GM21619 (cell line): ENCODE data around the gene SNURF.
A peak's percentile ranks its signal among the peaks of the same experiment; 100 is the strongest.
"Not testable (repeated sequence)": the region's sequence is repeated elsewhere in the genome, so short reads cannot be mapped to it uniquely, and the experiment has no call there.

Experiments
- ATAC-seq: cut with Tn5 transposase; IDR thresholded peaks from one replicate; pipeline ENCODE4 v1.9.1; 2021; ENCODE audit not compliant: unreplicated experiment

The SNURF gene, protein sequence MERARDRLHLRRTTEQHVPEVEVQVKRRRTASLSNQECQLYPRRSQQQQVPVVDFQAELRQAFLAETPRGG

DNA sequence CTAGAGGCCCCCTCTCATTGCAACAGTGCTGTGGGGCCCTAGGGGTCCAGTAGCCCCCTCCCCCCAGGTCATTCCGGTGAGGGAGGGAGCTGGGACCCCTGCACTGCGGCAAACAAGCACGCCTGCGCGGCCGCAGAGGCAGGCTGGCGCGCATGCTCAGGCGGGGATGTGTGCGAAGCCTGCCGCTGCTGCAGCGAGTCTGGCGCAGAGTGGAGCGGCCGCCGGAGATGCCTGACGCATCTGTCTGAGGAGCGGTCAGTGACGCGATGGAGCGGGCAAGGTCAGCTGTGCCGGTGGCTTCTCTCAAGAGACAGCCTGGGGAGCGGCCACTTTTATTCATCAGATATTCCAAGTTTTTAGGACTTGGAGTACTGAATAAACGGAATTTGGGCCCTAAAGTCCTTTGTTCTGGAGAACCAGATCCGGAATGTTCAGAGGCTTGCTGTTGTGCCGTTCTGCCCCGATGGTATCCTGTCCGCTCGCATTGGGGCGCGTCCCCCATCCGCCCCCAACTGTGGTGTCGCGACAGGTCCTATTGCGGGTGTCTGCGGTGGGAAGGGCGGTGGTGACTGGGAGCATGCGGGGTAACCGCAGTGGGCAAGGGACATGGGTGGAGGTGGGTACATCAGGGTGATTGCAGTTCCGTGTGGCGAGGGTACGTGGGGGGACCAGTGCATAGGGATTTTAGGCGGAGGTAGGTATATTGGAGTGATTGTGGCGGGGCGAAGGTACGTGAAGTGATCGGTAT is at the start of gene SNURF, which contains the start of gene SNRPN:
TSS of gene SNURF (plus strand) at position 205 of the 748 bp plus-strand sequence. CDS start at position 267, 62 bp downstream.
TSS of gene SNRPN (plus strand) at position 205 of the 748 bp plus-strand sequence. CDS start 19,467 bp downstream, outside the sequence.
- peak; percentile 64 for ATAC-seq

DNA sequence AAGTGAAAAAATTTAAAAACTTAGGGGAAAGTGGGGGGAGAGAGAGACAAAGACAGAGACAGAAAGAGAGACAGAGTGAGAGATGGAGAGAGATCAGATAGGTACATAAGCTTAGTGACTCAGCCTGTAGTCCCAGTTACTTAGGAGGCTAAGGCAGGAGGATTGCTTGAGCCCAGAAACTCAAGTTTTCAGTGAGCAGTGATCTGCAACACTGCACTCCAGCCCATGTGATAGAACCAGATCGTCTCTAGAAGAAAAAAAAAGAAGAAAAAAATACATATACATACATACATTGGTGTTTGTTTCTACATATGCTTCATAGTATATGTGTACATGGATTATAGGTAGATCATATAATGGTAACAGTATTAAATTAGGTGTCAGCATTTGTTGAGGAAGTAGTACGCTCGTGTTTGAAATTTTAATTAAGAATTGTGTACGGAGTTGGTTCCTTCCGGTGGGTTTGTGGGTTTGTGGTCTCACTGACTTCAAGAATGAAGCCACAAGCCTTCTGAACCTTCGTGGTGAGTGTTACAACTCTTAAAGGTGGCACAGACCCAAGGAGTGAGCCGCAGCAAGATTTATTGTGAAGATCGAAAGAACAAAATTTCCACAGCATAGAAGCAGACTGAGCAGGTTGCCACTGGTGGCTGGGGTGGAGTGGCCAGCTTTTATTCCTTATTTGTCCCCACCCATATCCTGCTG is 38.3 kb upstream of the SNURF start:
- ATAC-seq, result no peak

DNA sequence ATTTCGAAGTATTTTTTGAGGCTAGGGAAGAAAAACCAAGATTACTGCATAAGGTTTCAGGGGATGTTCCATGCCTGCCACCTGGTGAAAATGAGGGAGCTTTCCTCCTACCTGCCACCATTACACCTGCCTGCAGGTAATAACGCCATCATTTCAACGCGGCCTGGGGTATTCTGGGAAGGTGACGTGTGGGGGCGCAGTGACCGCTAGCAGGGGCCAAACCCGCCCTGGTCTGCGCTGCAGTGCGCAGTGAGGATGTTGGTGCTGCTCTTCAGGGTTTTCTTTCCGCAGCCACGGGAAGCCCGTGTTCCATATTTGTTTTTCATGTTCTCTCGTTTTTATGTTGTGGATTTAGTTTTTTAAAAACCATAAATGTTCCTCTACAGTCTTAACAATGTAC is 37.4 kb upstream of the SNURF start:
- ATAC-seq, result no peak

DNA sequence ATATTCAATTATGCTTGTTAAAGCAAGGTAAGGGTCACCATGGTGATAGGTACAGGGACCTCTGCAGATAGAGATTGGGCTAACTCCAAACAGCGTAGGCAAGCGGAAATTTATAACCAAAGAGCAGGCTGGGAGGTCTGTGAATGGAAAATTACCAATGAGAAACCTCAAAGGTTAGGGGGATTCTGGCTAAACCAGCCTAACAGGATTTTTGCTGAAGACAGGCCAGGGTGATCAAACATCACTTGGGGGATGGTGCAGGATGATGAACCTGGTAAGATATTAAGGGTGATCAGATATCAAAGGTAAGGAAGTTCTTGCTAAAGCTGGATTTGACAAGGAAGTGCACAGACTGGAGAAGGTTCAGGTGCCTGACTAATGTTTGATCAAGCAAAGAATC is 35.3 kb upstream of the SNURF start:
- no peak for ATAC-seq

DNA sequence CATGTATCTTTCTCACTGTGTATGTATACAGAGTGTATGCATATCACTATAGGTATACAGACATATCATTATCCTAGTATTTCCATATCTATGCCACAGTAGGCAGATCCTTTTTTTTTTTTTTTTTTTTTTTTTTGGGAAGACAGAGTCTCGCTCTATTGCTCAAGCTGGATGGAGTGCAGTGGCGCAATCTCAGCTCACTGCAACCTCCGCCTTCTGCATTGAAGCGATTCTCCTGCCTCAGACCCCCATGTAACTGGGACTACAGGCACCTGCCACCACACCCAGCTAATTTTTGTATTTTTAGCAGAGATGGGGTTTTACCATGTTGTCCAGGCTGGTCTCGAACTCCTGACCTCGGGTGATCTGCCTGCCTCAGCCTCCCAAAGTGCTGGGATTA is 32.0 kb upstream of the SNURF start:
- not testable (repeated sequence) for ATAC-seq

DNA sequence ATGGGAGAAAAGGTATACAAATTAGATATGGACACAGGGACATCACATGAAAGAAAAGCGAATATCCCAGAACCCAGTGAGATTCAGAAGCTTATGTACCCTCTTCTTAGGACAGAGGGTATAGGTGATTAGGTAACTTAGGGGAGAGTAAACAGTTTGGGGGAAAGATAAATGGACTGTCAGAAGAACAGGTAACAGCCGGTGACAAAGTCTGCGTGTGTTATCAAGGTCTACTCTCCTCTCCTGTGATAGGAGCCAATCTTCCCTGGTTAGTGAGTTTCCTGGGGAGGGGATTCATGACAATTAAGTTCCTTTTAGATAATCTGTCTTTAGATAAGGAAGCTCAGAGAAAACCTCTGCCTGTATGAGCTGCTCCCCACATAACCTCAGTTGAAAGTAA is 30.6 kb upstream of the SNURF start:
- no peak for ATAC-seq

DNA sequence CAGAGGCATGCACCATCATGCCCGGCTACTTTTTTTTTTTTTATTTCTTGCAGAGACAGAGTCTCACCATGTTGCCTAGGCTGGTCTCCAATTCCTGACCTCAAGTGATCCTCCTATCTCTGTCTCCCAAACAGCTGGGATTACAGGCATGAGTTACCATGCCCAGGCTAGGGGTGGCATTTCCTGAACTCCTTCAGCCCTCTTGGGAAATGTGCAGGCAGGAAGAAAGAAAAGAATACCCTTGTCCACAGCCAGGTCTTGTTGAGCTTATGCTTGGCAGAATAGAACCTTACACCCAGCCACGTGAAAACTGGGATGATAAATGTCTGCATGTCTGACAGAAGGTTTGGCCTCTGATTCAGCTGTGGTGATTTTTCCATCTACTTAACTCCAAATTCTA is 30.2 kb upstream of the SNURF start:
- no peak for ATAC-seq

DNA sequence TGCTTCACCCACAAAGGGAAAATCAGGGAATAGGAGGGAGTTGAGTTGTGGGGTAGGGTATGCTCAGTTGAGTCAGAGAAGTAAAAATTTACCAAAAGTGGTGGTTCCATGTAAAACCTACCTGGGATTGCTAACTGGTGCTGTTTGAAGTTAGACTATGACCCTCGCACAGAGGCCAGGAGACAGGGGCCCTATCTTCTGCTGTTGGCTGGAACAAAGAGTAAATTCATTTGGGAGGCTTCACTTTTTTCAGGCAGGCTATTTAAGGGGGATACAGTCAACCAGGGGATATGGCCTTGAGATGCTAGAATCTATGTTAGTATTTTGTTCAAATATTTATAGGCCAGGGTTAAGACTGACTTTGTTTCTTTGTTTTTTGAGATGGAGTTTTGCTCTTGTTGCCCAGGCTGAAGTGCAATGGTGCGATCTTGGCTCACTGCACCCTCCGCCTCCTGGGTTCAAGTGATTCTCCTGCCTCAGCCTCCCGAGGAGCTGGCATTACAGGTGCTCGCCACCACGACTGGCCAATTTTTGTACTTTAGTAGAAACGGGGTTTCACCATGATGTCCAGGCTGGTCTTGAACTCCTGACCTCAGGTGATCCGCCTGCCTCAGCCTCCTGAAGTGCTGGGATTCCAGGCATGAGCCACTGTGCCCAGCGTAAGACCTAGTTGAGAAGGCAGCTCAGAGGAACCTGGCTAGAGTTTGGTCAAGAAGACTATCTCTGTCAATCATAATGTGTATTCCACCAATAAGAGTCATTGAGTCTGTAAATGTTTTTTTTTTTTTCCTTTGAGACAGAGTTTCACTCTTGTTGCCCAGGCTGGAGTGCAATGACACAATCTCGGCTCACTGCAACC is 22.7 kb upstream of the SNURF start:
- not testable (repeated sequence) for ATAC-seq

DNA sequence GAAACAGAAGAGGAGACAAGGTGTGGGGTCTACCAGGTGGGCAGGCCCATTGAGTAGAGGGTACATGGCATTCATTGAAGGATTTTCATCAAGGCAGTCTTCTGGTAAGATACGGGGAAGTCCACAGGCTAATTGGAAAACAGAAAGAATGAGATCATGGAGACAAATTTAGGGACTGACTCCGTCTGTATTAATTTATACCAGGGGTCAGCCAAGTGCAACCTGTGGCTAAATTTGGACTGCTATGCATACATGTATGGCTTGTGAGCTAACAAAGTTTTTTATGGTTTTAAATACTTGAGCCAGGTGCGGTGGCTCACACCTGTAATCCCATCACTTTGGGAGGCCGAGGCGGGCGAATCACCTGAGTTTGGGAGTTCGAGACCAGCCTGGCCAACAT is 21.1 kb upstream of the SNURF start:
- ATAC-seq, result no peak

DNA sequence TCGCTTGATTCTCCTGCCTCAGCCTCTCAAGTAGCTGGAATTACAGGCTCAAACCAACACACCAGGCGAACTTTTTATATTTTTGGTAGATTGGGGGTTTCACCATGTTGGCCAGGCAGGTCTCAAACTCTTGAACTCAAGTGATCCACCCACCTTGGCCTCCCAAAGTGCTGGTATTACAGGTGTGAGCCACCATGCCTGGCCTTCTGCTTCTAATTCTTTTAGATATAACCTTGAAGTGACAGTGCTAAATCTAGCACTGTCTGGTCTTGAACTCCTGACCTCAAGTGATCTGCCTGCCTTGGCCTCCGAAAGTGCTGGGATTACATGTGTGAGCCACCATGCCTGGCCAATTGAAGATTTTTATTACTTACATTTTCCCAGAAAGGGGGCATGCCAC is 16.6 kb upstream of the SNURF start:
- ATAC-seq, result not testable (repeated sequence)

DNA sequence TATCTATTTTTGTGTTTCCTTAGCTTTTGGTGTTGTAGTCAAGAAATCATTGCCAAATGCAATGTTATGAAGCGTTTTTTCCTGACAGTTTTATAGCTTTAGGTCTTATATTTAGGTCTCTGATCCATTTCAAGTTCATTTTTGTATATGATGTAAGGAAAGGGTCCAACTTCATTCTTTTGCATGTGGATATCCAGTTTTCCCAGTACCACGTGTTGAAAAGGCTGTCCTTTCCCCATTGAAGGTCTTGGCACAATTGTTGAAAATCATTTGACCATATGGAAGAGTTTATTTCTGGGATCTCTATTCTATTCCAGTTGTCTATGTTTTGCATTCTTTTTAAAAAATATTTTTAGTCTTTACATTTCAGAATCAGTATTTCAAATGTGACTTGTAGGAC is 14.6 kb upstream of the SNURF start:
- no peak for ATAC-seq

DNA sequence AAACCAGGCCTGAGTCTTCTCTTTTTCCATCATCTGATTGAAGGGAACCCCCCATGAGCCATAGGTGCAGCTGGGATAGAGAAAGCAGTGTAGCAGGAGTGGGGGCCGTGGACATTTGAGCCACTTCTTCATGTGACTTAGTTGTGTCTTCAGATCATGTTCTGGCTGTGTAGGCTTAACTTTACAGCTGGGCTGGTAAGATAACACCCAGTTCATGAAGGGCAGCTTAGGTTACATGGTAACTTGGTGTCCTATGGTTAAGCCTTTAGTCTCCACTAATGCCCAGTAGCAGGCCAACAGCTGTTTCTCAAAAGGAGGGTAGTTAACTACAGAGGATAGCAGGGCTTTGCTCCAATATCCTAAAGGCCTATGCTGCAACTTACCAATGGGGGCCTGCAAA is 11.4 kb upstream of the SNURF start:
- ATAC-seq, result no peak

DNA sequence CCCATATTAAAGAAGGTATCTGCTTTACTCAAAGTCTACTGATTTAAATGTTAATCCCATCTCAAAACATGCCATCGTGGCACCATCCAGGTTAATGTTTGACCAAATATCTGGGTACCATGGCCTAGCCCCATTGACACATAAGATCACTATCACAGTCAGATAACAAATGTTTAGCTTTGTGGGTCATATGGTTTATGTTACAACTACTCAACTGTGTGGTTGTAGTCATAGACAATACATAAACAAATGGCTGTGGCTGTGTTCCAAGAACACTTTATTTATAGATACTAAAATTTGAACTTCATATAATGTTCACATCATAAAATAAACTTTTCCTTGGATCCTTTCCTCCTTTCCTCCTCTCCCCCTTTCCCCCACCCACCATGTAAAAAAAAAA is 9.8 kb upstream of the SNURF start:
- no peak for ATAC-seq

DNA sequence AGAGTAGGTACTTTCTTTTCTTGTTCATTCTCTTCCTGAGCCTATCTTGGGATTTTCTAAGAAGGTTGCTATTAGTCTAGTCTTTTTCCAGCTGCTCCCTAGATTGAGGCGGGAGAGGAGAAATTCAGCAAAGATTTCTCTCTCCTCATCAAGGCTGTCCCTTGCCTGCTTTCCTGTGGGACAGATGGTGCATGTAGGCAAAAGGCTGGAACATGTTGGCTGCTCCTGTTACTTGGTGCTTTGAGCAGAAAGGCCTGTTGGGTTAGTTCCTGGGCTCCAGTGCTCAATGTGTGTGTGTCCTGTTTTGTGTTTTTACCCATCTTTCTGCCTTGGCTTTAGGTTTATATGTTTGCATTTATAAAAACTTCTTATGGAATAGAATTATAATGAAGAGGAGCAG is 9.1 kb upstream of the SNURF start:
- ATAC-seq, result no peak

DNA sequence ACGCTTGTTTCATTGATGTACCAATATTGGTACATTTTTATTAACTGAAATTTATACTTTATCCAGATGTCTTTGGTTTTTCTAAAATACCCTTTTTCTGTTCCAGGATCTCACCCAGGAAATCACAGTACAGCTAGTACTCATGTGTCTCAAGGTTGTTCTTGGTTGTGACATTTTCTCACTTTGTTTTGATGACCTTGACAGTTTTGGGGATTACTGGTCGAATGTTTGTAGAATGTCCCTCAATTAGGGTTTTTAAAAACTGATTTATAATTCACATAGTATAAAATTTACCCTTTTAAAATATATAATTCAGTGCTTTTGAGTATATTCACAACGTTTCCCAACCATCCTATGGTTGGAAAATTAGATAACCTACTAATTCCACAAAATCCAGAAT is 6.3 kb upstream of the SNURF start:
- no peak for ATAC-seq

DNA sequence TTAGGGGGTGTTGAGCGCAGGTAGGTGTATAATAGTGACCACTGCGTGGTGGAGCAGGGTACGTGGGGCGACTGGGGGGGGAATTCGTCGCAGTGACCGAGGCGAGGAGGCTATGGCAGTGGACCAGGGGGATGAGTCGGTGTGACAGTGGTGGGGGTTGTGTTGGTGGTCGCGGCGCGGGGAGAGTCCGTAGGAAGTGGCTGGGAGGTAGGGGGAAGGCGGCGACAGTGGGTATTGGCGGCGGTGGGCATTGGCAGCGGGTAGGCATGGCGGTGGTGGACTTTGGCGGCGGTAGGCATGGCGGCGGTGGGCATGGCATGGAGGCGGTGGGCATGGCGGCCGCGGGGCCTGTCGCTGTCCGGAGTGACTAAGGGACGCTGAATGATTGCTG is 739 bp downstream of the SNURF start:
- ATAC-seq, result no peak

DNA sequence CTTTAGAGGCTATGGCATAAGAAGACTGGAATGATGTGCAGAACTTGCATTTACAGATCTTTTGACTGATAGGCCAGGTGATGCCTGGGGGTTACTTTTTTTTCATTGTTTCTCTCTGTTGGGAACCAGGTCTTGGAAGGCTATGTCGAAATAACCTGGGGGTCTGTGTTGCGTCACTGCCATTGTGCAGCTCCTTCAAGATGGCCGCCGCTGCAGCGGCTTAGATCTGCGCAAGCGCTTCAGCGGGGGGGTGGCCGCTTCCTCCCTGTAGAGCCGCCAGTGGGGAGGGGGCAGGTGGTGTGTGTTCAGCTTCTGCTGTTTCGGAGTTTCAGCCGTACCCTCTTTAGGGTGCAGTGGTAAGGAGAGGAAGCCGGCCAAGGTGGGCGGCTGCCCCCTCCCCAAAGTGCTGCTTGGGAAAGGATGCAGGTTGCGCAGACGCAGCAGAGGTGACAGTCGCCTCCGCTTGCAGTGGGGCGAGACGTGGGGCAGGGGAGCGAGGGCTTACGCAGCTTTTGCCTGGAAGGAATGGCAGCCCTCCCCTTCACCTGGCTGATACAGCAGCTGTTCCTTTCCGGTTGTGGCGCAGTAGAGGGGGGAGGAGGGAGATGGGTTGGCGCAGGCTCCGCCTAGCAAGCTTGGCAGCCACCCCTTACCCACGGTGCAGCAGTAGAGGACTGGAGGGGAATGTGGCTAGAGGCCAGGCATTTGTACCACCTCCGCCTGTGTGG is 1.5 kb downstream of the SNURF start:
- peak; percentile 62 for ATAC-seq

DNA sequence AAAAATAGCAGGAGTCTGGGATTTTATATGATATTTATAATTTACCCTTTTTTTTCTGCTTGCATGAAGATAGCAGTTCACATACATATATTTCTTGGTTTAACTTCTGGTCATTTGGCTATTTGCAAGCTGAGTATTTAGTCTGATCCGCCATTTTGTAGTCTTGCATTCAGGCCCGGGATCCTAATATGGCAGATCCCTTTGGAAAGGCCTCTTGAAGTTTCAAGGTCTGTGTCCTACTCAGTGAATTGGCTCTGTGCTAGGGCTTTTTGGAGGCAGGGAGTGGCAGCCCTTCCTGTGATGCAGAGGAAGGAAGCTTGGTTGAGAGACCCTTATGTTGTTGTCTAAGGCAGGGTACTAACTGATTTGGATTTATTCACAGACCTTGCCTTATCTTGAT is 2.9 kb downstream of the SNURF start:
- no peak for ATAC-seq

DNA sequence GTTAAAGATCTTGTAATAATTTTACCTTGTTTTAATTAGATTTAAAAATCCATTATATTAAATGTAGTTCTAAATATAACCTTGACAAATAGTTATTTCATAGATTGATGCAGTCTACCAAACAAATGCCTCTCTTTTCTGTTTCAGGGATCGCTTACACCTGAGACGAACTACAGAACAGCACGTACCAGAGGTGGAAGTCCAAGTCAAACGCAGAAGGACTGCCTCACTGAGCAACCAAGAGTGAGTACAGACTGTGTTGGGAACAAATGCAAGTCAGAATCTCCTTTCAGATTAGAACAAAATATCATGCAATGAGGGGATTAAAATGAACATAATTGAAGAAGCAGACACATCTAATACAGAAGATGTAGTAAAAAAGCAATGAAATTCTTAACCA is 7.2 kb downstream of the SNURF start:
- ATAC-seq, result no peak

DNA sequence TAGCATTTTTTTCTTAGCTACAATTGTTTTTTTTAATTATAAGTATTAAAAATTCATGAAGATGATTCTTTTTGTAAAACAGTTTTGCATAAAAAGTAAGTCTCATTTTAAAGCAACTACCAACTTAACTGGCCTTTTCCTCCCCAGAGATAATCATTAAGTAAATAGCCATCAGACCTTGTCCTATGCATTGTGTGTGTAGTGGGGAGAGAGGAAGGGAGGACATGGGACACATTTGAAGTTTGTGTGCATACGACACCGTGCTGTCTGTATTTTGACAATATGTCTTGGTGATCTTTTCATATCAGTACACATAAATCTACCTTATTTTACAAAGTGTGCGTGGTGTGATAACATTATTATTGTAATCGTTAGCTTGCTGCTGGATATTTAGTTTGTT is 8.1 kb downstream of the SNURF start:
- no peak for ATAC-seq
